ENCODE measurements around the gene HLA-DOA. TPM values are rescaled to one million over a fixed set of nuclear protein-coding genes. Genes with fewer than 3 reads are reported as not detected.

Gene HLA-DOA
- polyA plus RNA-seq, 1 donor (not counting 4 experiments of a cell fraction or from before 2014, with no cell fraction given), result not detected

DNA sequence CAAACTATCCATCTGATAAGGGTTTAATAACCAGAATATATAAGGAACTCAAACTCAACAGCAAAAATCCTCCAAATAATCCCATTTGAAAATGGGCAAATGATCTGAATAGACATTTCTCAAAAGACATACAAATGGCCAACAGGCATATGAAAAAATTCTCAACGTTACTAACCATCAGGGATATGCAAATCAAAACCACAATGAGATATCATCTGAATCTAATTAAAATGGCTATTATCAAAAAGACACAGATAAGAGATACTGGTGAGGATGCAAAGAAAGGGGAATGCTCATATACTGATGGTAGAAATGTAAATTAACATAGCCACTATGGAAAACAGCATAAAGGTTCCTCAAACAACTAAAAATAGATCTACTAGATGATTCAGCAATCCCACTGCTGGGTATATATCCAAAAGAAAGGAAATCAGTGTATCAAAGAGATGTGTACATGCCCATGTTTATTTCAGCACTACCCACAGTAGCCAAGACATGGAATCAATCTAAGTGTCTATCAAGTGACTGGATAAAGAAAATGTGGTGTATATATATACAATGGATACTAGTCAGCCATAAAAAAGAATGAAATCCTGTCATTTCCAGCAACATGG, 47.1 kb downstream of the HLA-DOA start:
- Histone ChIP-seq H3K27me3 (ENCODE audit: control insufficient read depth, extremely low read depth, insufficient read depth, low read length) (no peaks in the 10 kb centered on the region), H2AFZ (ENCODE audit: control insufficient read depth, low read length) (no peak overlapping the region), H3K4me1 (ENCODE audit: control insufficient read depth, extremely low read depth, insufficient read depth, low read length) (peaks cover 6% of the 10 kb centered on the region), H3K79me2 (ENCODE audit: control insufficient read depth, insufficient read depth, low read length) (peaks cover 3% of the 10 kb centered on the region), H3K36me3 (ENCODE audit: control insufficient read depth in 2 of 2, extremely low read depth in 1 of 2, insufficient read depth in 2 of 2, low read length in 2 of 2) (no peaks in the 10 kb centered on the region), H3K9me3 (ENCODE audit: control insufficient read depth, low read depth, low read length) (no peaks in the 10 kb centered on the region), H3K4me3 (ENCODE audit: control insufficient read depth in 2 of 3, extremely low read depth in 1 of 3, insufficient read depth in 2 of 3, low read depth in 1 of 3, low read length in 3 of 3) (no peak overlapping the region), H4K20me1 (ENCODE audit: control insufficient read depth, extremely low read depth, insufficient read depth, low read length) (no peaks in the 10 kb centered on the region), H3K9me1 (ENCODE audit: control insufficient read depth, extremely low read depth, insufficient read depth, low read length) (no peaks in the 10 kb centered on the region), H3K27ac (ENCODE audit: control insufficient read depth, insufficient read depth, low read length) (no peak overlapping the region), H3K9ac (ENCODE audit: control insufficient read depth, extremely low read depth, insufficient read depth, low read length) (no peak overlapping the region), H3K4me2 (ENCODE audit: control insufficient read depth, extremely low read depth, insufficient read depth, low read depth, low read length) (no peak overlapping the region)
- dilution Hi-C loops (cut with MboI; ENCODE audit: extremely low pct_ligation_motif_present, low sequenced_read_pairs), result no loop called here
- FAIRE-seq (no peak), DNase-seq (ENCODE audit: low read depth, low spot score) (no peak)
- TF ChIP-seq EZH2 (IDR thresholded peaks at IDR 0.05; ENCODE audit: low read length), result no peak
- TF ChIP-seq, protein P1, sequence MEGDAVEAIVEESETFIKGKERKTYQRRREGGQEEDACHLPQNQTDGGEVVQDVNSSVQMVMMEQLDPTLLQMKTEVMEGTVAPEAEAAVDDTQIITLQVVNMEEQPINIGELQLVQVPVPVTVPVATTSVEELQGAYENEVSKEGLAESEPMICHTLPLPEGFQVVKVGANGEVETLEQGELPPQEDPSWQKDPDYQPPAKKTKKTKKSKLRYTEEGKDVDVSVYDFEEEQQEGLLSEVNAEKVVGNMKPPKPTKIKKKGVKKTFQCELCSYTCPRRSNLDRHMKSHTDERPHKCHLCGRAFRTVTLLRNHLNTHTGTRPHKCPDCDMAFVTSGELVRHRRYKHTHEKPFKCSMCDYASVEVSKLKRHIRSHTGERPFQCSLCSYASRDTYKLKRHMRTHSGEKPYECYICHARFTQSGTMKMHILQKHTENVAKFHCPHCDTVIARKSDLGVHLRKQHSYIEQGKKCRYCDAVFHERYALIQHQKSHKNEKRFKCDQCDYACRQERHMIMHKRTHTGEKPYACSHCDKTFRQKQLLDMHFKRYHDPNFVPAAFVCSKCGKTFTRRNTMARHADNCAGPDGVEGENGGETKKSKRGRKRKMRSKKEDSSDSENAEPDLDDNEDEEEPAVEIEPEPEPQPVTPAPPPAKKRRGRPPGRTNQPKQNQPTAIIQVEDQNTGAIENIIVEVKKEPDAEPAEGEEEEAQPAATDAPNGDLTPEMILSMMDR (optimal IDR thresholded peaks at IDR 0.05 in 1 of 3, IDR thresholded peaks at IDR 0.05 in 1 of 3, conservative IDR thresholded peaks at IDR 0.05 in 1 of 3; ENCODE audit: extremely low read depth in 1 of 3, insufficient read depth in 2 of 3, low read length in 3 of 3), result no peak

DNA sequence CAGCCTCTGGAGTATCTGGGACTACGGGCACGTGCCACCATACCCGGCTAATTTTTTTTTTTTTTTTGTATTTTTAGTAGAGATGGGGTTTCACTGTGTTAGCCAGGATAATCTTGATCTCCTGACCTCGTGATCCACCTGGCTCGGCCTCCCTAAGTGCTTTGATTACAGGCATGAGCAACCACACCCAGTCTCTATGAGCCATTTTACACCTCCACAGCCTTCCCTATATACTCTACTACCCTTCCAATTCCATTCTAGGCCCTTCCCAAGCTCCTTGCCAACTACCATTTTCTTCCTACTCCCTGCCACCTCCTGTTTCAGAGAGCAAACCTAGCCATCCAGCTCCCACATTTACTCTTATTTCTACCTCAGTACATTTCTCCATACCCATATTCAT, 48.8 kb downstream of the HLA-DOA start:
- H3K36me3 ChIP-seq (ENCODE audit: control insufficient read depth in 2 of 2, extremely low read depth in 1 of 2, insufficient read depth in 2 of 2, low read length in 2 of 2), result no peaks in the 10 kb centered on the region
- H3K27me3 ChIP-seq (ENCODE audit: control insufficient read depth, extremely low read depth, insufficient read depth, low read length), result no peaks in the 10 kb centered on the region
- H3K4me2 ChIP-seq (ENCODE audit: control insufficient read depth, extremely low read depth, insufficient read depth, low read depth, low read length), result no peak overlapping the region
- H3K9me3 ChIP-seq (ENCODE audit: control insufficient read depth, low read depth, low read length), result no peaks in the 10 kb centered on the region
- no peak for FAIRE-seq
- dilution Hi-C loops (cut with MboI; ENCODE audit: extremely low pct_ligation_motif_present, low sequenced_read_pairs), result no loop called here
- no peak overlapping the region for H3K27ac ChIP-seq (ENCODE audit: control insufficient read depth, insufficient read depth, low read length)
- H3K9ac ChIP-seq (ENCODE audit: control insufficient read depth, extremely low read depth, insufficient read depth, low read length), result no peak overlapping the region
- H3K4me1 ChIP-seq (ENCODE audit: control insufficient read depth, extremely low read depth, insufficient read depth, low read length), result no peaks in the 10 kb centered on the region
- TF ChIP-seq EZH2 (IDR thresholded peaks at IDR 0.05; ENCODE audit: low read length), result no peak
- TF ChIP-seq, protein P1 (optimal IDR thresholded peaks at IDR 0.05 in 1 of 3, IDR thresholded peaks at IDR 0.05 in 1 of 3, conservative IDR thresholded peaks at IDR 0.05 in 1 of 3; ENCODE audit: extremely low read depth in 1 of 3, insufficient read depth in 2 of 3, low read length in 3 of 3), result no peak
- H4K20me1 ChIP-seq (ENCODE audit: control insufficient read depth, extremely low read depth, insufficient read depth, low read length), result no peaks in the 10 kb centered on the region
- H3K79me2 ChIP-seq (ENCODE audit: control insufficient read depth, insufficient read depth, low read length), result no peaks in the 10 kb centered on the region
- H2AFZ ChIP-seq (ENCODE audit: control insufficient read depth, low read length), result no peak overlapping the region
- no peak overlapping the region for H3K4me3 ChIP-seq (ENCODE audit: control insufficient read depth in 2 of 3, extremely low read depth in 1 of 3, insufficient read depth in 2 of 3, low read depth in 1 of 3, low read length in 3 of 3)
- DNase-seq (ENCODE audit: low read depth, low spot score), result no peak
- H3K9me1 ChIP-seq (ENCODE audit: control insufficient read depth, extremely low read depth, insufficient read depth, low read length), result no peaks in the 10 kb centered on the region

Measured in keratinocyte (primary cell).